Keratinocyte (primary cell): Measurements from ENCODE around the gene DLX4. TPM values are rescaled to one million over a fixed set of nuclear protein-coding genes. Genes with fewer than 3 reads are reported as not detected.

Source experiments
- DNase-seq: peaks from one replicate; pipeline ENCODE4 v3.0.0-alpha.2; 2011; ENCODE audit warnings: low read depth, missing footprints, low spot score
- FAIRE-seq: peaks from 2 replicates; lab custom pipeline; 2011; peaks lifted over from hg19 to GRCh38; lab: Jason Lieb, UNC
- H2AFZ ChIP-seq: 2 replicates; pipeline ENCODE4 v1.6.0; 2012; ENCODE audit warnings: low read length, control low read depth, inconsistent platforms; ENCODE audit not compliant: control insufficient read depth
- H3K27ac ChIP-seq: 2 replicates; pipeline ENCODE4 v1.5.1; 2011; ENCODE audit warnings: low read length; ENCODE audit not compliant: control insufficient read depth, insufficient read depth
- H3K27me3 ChIP-seq: 3 replicates; pipeline ENCODE4 v1.6.0; 2011; ENCODE audit warnings: low read length; ENCODE audit not compliant: control insufficient read depth, insufficient read depth; ENCODE audit errors: extremely low read depth
- H3K36me3 ChIP-seq, 2 experiments: 2 replicates in 1 of 2; 3 replicates in 1 of 2; pipeline ENCODE4 v1.5.1; 2011; ENCODE audit warnings: low read length in 2 of 2, mild to moderate bottlenecking in 1 of 2; ENCODE audit not compliant: control insufficient read depth in 2 of 2, insufficient read depth in 2 of 2; ENCODE audit errors: extremely low read depth in 1 of 2
- H3K4me1 ChIP-seq: 3 replicates; pipeline ENCODE4 v1.5.1; 2011; ENCODE audit warnings: low read length; ENCODE audit not compliant: control insufficient read depth, insufficient read depth; ENCODE audit errors: extremely low read depth
- H3K4me2 ChIP-seq: 3 replicates; pipeline ENCODE4 v1.6.0; 2011; ENCODE audit warnings: low read depth, low read length; ENCODE audit not compliant: control insufficient read depth, insufficient read depth; ENCODE audit errors: extremely low read depth
- H3K4me3 ChIP-seq, 3 experiments: fragments of 200-600 bp in 1 of 3; sonication (generic) in 1 of 3; 2 replicates in 2 of 3; 3 replicates in 1 of 3; pipeline ENCODE4 v1.5.1; 2011 to 2016; ENCODE audit warnings: low read length in 3 of 3, mild to moderate bottlenecking in 3 of 3, control low read depth in 2 of 3, inconsistent platforms in 1 of 3, low read depth in 1 of 3, mixed read lengths in 1 of 3, mixed run types in 1 of 3, moderate library complexity in 1 of 3; ENCODE audit not compliant: control insufficient read depth in 2 of 3, insufficient read depth in 2 of 3; ENCODE audit errors: extremely low read depth in 1 of 3
- H3K79me2 ChIP-seq: 2 replicates; pipeline ENCODE4 v1.6.0; 2012; ENCODE audit warnings: low read length; ENCODE audit not compliant: control insufficient read depth, insufficient read depth
- H3K9ac ChIP-seq: 3 replicates; pipeline ENCODE4 v1.6.0; 2011; ENCODE audit warnings: low read length; ENCODE audit not compliant: control insufficient read depth, insufficient read depth; ENCODE audit errors: extremely low read depth
- H3K9me1 ChIP-seq: 3 replicates; pipeline ENCODE4 v1.6.0; 2011; ENCODE audit warnings: low read length; ENCODE audit not compliant: control insufficient read depth, insufficient read depth; ENCODE audit errors: extremely low read depth
- H3K9me3 ChIP-seq: 2 replicates; pipeline ENCODE4 v1.5.1; 2012; ENCODE audit warnings: low read depth, low read length; ENCODE audit not compliant: control insufficient read depth
- H4K20me1 ChIP-seq: 3 replicates; pipeline ENCODE4 v1.6.0; 2011; ENCODE audit warnings: low read length; ENCODE audit not compliant: control insufficient read depth, insufficient read depth; ENCODE audit errors: extremely low read depth
- EZH2 ChIP-seq: IDR thresholded peaks from one replicate; pipeline ENCODE4 v1.6.1; 2012; ENCODE audit warnings: inconsistent platforms, mild to moderate bottlenecking, low read length, moderate library complexity
- dilution Hi-C: fragments of 300-500 bp; cut with MboI; formaldehyde crosslinking; loops from one replicate; pipeline ENCODE4 v1.7.0; 2020; ENCODE audit warnings: low sequenced_read_pairs; ENCODE audit not compliant: extremely low pct_ligation_motif_present
- polyA plus RNA-seq, 5 experiments: library from polyadenylated mRNA; depleted of rRNA in 3 of 5; stranded (reverse) in 3 of 5; stranded (forward) in 1 of 5; unstranded in 1 of 5; fragments of >200 nt; gene quantifications; 1 replicate in 1 of 5; 2 replicates in 3 of 5; 3 replicates in 1 of 5; pipeline versions ENCODE4 v1.2.1 to v1.2.3, GENCODE V29; 2011 to 2012; ENCODE audit warnings: missing spikeins in 2 of 5, low read depth in 1 of 5, low replicate concordance in 1 of 5
- TF ChIP-seq, protein P1 (sequence below), 3 experiments: IDR thresholded peaks in 1 of 3; conservative IDR thresholded peaks in 1 of 3; optimal IDR thresholded peaks in 1 of 3; 2 replicates in 2 of 3; 3 replicates in 1 of 3; pipeline versions ENCODE3 to v1.5.1; 2011; ENCODE audit warnings: low read length in 3 of 3, mild to moderate bottlenecking in 3 of 3, moderate library complexity in 2 of 3, control low read depth in 1 of 3, inconsistent platforms in 1 of 3; ENCODE audit not compliant: insufficient read depth in 2 of 3; ENCODE audit errors: extremely low read depth in 1 of 3

DLX4 gene
- polyA plus RNA-seq, 1 donor (not counting 4 experiments of a cell fraction or from before 2014, with no cell fraction given), result 0.18 TPM

DNA sequence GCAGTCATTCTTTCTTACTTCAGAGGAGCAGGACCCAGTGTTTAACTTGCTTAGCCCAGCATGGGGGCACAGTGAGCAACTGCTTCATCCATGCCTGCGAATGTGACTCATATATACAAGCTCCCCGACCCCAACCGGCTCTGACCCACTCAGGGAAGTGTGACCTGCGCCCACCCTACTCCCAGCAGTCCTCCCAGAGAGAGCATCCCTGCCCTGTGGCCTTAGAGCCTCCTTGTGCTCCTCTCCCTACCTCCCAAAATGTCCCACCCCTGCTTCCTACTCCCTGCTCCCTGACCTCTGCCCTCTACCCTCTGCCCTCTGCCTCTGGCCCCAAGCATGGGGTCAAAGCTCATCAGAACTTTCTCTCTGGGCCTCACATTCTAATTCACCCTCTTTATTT lies 46.9 kb upstream of the DLX4 start:
- no peak overlapping the region for H3K4me2 ChIP-seq
- H2AFZ ChIP-seq, result no peak overlapping the region
- DNase-seq (no peak), FAIRE-seq (no peak)
- H3K9ac ChIP-seq, result no peak overlapping the region
- H3K79me2 ChIP-seq, result no peaks in the 10 kb centered on the region
- dilution Hi-C loops, result no loop called here
- H3K4me1 ChIP-seq, result no peaks in the 10 kb centered on the region
- H3K36me3 ChIP-seq, result no peaks in the 10 kb centered on the region
- no peaks in the 10 kb centered on the region for H3K9me3 ChIP-seq
- TF ChIP-seq, protein P1, sequence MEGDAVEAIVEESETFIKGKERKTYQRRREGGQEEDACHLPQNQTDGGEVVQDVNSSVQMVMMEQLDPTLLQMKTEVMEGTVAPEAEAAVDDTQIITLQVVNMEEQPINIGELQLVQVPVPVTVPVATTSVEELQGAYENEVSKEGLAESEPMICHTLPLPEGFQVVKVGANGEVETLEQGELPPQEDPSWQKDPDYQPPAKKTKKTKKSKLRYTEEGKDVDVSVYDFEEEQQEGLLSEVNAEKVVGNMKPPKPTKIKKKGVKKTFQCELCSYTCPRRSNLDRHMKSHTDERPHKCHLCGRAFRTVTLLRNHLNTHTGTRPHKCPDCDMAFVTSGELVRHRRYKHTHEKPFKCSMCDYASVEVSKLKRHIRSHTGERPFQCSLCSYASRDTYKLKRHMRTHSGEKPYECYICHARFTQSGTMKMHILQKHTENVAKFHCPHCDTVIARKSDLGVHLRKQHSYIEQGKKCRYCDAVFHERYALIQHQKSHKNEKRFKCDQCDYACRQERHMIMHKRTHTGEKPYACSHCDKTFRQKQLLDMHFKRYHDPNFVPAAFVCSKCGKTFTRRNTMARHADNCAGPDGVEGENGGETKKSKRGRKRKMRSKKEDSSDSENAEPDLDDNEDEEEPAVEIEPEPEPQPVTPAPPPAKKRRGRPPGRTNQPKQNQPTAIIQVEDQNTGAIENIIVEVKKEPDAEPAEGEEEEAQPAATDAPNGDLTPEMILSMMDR (optimal IDR thresholded peaks at IDR 0.05 in 1 of 3, IDR thresholded peaks at IDR 0.05 in 1 of 3, conservative IDR thresholded peaks at IDR 0.05 in 1 of 3; ENCODE audit: extremely low read depth in 1 of 3, insufficient read depth in 2 of 3, low read length in 3 of 3), result no peak
- no peak for TF ChIP-seq EZH2
- H3K27ac ChIP-seq, result no peak overlapping the region
- H3K27me3 ChIP-seq, result peaks cover 28% of the 10 kb centered on the region
- H3K4me3 ChIP-seq, result no peak overlapping the region
- H4K20me1 ChIP-seq, result no peaks in the 10 kb centered on the region
- H3K9me1 ChIP-seq, result no peaks in the 10 kb centered on the region

DNA sequence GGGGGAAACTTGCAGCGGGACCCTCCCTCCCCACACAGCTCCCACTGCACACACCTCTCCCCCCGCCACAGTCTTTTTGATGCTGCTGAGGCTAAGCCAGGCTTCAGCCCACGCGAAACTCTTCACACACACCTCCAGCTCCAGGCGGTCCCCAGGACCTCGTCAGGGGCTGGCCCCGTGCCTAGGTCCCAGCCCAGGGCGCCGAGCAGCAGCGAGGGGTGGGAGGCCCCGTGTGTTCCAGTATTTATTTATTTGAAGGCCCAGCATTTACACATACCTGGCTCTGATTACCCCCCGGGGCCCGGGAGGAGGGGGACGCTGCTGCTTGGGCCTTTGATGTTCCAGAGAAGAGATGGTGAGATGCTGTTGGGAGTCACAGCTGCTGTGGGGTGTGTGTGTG lies 44.9 kb upstream of the DLX4 start:
- H3K4me2 ChIP-seq, result no peak overlapping the region
- no peaks in the 10 kb centered on the region for H3K4me1 ChIP-seq
- no peak overlapping the region for H2AFZ ChIP-seq
- TF ChIP-seq EZH2, result no peak
- TF ChIP-seq, protein P1 (optimal IDR thresholded peaks at IDR 0.05 in 1 of 3, IDR thresholded peaks at IDR 0.05 in 1 of 3, conservative IDR thresholded peaks at IDR 0.05 in 1 of 3; ENCODE audit: extremely low read depth in 1 of 3, insufficient read depth in 2 of 3, low read length in 3 of 3), result no peak
- no peaks in the 10 kb centered on the region for H3K79me2 ChIP-seq
- no peaks in the 10 kb centered on the region for H3K36me3 ChIP-seq
- FAIRE-seq (no peak), DNase-seq (no peak)
- dilution Hi-C loops, result no loop called here
- no peak overlapping the region for H3K9ac ChIP-seq
- H3K9me3 ChIP-seq, result no peaks in the 10 kb centered on the region
- no peak overlapping the region for H3K4me3 ChIP-seq
- H3K9me1 ChIP-seq, result no peaks in the 10 kb centered on the region
- H3K27ac ChIP-seq, result no peak overlapping the region
- H3K27me3 ChIP-seq, result peaks cover 31% of the 10 kb centered on the region
- no peaks in the 10 kb centered on the region for H4K20me1 ChIP-seq
